GM12864 (cell line): ENCODE measurements around the gene INSL4.

Experiments used
- DNase-seq: peaks from one replicate; pipeline ENCODE4 v3.0.0-alpha.2; 2011; ENCODE audit warnings: low read depth
- H3K4me3 ChIP-seq: 2 replicates; pipeline ENCODE4 v1.5.1; 2011; ENCODE audit warnings: mild to moderate bottlenecking, low read depth, low read length, control low read depth
- CTCF ChIP-seq: IDR thresholded peaks from 2 replicates; pipeline ENCODE4 v1.5.1; 2011; ENCODE audit warnings: low read depth, mild to moderate bottlenecking, moderate library complexity, low read length, control low read depth, inconsistent platforms; ENCODE audit errors: missing control alignments

INSL4 gene

GRCh38 chr9:5269249-5269715, 38.1 kb downstream of the INSL4 start:
- no peak for TF ChIP-seq CTCF
- no peak for DNase-seq
- no peak overlapping the region for H3K4me3 ChIP-seq

GRCh38 chr9:5274770-5275169, 43.6 kb downstream of the INSL4 start:
- DNase-seq = peak; percentile 7
- no peak for TF ChIP-seq CTCF

GRCh38 chr9:5278486-5278885, 47.3 kb downstream of the INSL4 start:
- H3K4me3 ChIP-seq = no peak overlapping the region
- peak; percentile 25 for DNase-seq
- TF ChIP-seq CTCF = no peak

More at GRCh38 chr9:5274770-5275169, 43.6 kb downstream of the INSL4 start:
- H3K4me3 ChIP-seq = no peak overlapping the region
